ENCODE measurements around the gene ECE2. TPM values are rescaled to one million over a fixed set of nuclear protein-coding genes. Genes with fewer than 3 reads are reported as not detected.
"Not testable (repeated sequence)": the region's sequence is repeated elsewhere in the genome, so short reads cannot be mapped to it uniquely, and the experiment has no call there.

Gene ECE2
- polyA plus RNA-seq, 4 donors, result not detected

DNA sequence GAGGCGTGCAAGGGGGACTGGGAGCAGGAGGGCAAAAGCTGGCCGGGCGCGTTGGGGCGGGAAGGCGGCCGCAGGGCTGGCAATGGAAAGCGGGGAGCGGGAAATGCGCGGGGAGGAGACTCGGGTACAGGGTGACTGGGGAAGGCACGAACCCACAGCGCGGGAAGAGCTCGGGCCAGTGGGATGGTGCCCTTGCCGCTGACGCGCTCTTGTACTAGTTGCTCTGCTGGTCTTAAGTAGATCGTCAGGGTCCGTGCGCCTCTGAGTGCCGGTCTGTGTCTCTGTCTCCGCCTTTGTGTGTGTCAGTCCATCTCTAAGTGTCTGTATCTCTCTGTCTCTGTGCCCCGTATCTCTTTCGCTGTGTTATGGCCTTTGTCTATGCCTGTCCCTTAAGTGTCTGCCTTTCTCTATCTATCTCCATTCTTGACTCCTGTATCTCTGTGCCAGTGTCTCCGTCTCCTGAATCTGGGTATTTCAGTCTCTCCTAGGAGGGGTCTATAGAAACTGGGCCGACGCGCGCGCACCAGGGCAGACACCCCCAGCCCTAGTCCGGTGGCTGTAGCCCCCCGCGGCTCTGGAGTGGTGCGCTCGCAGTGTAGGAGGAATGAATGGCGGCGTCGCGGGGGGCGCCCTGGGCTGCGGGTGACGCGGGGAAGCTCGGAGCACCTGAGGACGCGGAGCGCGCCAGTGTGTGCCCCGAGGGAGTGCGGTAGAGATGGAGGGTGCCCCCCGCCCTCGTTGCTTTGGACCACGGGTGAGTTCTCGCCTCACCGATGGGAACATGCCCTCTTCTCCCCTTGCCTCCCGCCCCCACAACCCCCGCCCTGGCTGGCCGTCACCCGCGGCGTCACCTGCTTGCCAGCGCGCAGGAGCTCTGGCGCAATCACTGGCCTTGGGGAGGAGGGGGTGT, 13.7 kb upstream of the ECE2 start:
- DNase-seq (ENCODE audit: low read depth in 4 of 4, low spot score in 3 of 4), result no peak

DNA sequence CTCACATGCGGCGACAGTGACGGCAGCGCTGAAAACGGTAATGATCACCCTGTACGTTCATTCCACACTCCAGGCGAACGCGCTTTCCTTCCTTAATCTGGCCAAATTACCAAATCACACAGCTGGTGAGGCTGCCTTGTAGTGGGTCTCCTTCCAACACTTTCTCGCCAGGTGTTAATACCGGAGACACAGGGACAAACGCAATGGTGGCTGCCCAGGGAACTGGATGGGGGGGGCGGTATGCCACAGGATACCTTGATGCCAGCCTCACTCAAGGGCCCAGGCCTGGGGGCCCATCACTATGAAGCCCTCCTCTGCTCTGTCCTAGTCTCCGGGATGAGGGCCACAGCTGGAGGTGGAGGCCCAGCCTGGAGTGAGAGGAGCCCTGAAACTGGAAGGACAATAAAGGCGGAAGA, 13.1 kb upstream of the ECE2 start:
- DNase-seq (ENCODE audit: low read depth in 4 of 4, low spot score in 3 of 4), result no peak

DNA sequence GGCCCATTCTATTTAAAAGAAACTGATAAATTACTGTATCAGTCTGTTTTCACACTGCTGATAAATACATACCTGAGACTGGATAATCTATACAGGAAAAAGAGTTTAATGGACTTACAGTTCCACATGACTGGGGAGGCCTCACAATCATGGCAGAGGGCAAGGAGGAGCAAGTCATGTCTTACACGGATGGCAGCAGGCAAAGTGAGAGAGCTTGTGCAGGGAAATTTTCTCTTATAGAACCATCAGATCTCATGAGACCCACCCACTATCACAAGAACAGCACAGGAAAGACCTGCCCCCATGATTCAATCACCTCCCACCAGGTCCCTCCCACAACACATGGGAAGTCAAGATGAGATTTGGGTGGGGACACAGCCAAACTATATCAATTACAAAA, 8.6 kb upstream of the ECE2 start:
- DNase-seq (ENCODE audit: low read depth in 4 of 4, low spot score in 3 of 4), result not testable (repeated sequence)

- no peak for DNase-seq (ENCODE audit: low read depth in 4 of 4, low spot score in 3 of 4)
Measured at GRCh38 chr3:184272269-184272668, 3.6 kb upstream of the ECE2 start.

DNA sequence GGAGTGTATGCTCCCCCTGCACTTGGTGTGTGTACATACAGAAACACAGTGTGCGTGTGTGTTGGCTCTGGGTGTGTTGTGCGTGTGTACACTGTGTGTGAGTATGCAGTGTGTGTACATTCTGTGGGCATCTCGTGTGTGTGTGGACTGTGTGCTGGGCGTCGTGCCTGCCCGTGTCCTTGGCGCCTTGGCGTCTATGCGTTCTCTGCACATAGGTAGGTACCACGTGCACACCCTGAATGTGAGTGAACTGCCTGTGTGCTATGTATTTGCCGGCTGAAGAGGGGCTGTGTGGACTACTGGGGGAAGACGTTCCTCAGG, 481 bp upstream of the ECE2 start:
- DNase-seq (ENCODE audit: low read depth in 4 of 4, low spot score in 3 of 4), result no peak

GRCh38 chr3:184277366-184277765, 1.5 kb downstream of the ECE2 start:
- DNase-seq (ENCODE audit: low read depth in 4 of 4, low spot score in 3 of 4), result no peak

DNA sequence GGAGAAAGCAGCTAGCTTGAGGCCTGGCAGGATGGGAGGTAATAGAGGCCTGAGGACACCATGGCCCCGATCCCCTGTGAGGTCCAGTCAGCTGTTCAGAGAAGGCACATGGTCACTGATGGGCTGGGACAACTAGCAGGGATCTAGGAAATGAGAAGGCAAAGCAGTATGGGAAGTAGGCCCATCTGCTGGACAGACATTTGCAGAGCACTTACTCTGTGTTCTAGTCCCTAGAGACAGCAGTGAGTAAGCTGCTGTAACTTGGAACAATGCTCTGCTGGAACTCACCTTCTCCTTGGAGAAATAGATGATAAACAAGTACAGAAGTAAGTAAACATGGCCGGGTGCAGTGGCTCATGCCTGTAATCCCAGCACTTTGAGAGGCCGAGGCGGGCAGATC, 7.1 kb downstream of the ECE2 start:
- DNase-seq (ENCODE audit: low read depth in 4 of 4, low spot score in 3 of 4), result no peak

- DNase-seq (ENCODE audit: low read depth in 4 of 4, low spot score in 3 of 4), result no peak
Measured at GRCh38 chr3:184283681-184284080, 7.9 kb downstream of the ECE2 start.

- DNase-seq (ENCODE audit: low read depth in 4 of 4, low spot score in 3 of 4), result peak in 1 of 4 donors; percentile 31
Measured at GRCh38 chr3:184284696-184285095, 8.9 kb downstream of the ECE2 start.

GRCh38 chr3:184289426-184289938, 13.7 kb downstream of the ECE2 start:
- DNase-seq (ENCODE audit: low read depth in 4 of 4, low spot score in 3 of 4), result no peak

- DNase-seq (ENCODE audit: low read depth in 4 of 4, low spot score in 3 of 4), result no peak
Measured at GRCh38 chr3:184290331-184290730, 14.5 kb downstream of the ECE2 start.

GRCh38 chr3:184291044-184291737, 15.4 kb downstream of the ECE2 start:
- no peak for DNase-seq (ENCODE audit: low read depth in 4 of 4, low spot score in 3 of 4)

DNA sequence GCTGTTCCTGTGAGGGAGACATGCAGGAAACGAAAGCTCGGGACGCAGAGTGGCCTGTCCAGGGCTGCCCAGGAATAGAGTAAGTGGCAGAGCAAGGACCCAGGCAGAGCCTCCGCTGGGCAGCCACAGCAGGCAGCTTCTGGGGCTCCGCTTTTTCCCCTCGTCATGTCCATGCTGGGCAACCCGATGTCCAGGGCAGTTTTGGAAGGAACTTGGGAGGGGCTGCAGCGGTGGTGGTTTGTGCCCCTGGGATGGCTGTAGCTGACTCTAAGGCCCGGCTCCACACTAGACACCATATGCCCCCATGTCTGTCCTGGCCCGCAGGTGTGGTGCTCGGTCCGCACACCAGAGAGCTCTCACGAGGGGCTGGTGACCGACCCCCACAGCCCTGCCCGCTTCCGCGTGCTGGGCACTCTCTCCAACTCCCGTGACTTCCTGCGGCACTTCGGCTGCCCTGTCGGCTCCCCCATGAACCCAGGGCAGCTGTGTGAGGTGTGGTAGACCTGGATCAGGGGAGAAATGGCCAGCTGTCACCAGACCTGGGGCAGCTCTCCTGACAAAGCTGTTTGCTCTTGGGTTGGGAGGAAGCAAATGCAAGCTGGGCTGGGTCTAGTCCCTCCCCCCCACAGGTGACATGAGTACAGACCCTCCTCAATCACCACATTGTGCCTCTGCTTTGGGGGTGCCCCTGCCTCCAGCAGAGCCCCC, 16.1 kb downstream of the ECE2 start:
- DNase-seq (ENCODE audit: low read depth in 4 of 4, low spot score in 3 of 4), result no peak

GRCh38 chr3:184295771-184296170, 19.9 kb downstream of the ECE2 start:
- DNase-seq (ENCODE audit: low read depth in 4 of 4, low spot score in 3 of 4), result no peak

GRCh38 chr3:184296616-184297015, 20.8 kb downstream of the ECE2 start:
- no peak for DNase-seq (ENCODE audit: low read depth in 4 of 4, low spot score in 3 of 4)

DNA sequence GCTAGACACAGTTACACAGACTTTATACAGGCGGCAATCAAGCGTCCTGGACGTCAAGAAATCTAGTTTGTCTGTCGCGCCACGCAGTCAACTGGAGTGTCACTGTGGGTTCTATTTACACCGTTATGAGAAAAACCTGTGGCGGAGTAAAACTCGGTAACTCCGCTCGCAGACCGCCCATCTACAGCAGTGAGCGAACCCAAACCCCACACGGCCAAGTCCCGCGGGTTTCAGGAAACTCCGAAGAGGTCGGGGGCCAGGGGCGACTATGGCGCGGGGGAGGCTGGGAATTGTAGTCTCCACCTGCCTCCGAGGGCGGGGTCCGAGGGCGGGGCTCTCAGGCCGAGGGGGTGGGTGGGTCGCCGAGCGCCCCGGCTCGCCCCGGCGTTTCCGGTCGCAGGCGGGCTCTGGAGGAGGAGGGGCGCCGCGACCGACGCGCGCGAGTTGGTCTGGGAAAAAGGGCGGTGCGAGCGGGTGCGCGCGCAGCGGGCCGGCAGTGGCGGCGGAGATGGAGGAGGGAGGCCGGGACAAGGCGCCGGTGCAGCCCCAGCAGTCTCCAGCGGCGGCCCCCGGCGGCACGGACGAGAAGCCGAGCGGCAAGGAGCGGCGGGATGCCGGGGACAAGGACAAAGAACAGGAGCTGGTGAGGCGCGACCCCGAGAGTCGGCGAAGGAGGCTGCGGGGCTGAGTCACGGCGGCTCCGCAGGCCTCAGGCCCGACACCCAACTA, 23.1 kb downstream of the ECE2 start, which contains the start of gene PSMD2:
TSS of gene PSMD2 (plus strand) at position 483 of the 729 bp plus-strand sequence. CDS start at position 509, 26 bp downstream.
- DNase-seq (ENCODE audit: low read depth in 4 of 4, low spot score in 3 of 4), result peak; percentile 88 to 94 (median 91)

DNA sequence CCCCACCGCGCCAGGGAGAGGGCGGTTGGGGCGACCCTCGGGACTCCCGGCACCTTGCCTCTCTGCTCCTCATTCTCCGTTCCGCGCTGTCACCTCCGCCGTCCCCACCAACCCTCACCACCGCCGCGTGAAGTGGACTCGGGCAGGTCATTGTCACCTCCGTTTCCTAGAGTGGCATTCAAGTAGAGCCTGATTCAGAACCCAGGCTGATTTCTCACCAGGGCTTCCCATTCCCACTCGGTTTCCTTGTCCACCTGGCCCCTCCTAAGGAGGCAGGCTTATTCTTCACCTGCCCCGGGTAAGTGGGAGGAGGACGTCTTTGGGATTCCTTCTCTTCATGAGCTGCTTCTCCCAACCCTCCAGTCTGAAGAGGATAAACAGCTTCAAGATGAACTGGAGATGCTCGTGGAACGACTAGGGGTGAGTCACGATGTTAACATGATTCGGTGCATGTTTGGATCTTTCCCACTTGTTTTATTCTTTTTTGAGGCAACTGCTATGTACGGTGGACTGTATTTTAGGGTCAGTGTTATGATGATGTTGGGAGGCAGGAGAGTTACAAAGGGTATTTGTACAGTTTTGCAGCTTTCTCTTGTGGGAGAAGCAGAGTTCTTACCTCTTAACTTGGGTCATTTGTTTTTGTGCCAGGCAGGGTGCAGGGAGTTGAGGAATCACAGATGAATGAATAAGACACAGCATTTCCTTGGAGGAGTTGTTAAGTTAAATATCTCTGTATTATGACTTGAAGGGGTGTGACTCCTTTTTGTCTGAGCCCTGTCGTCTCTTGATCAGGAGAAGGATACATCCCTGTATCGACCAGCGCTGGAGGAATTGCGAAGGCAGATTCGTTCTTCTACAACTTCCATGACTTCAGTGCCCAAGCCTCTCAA, 23.9 kb downstream of the ECE2 start:
- no peak for DNase-seq (ENCODE audit: low read depth in 4 of 4, low spot score in 3 of 4)

GRCh38 chr3:184300378-184300720, 24.5 kb downstream of the ECE2 start:
- no peak for DNase-seq (ENCODE audit: low read depth in 4 of 4, low spot score in 3 of 4)

GRCh38 chr3:184305577-184305976, 29.8 kb downstream of the ECE2 start:
- DNase-seq (ENCODE audit: low read depth in 4 of 4, low spot score in 3 of 4), result no peak
